ENCODE results near the gene ERICH4.
A peak's percentile ranks its signal among the peaks of the same experiment; 100 is the strongest.
"Not testable (repeated sequence)": the region's sequence is repeated elsewhere in the genome, so short reads cannot be mapped to it uniquely, and the experiment has no call there.

ERICH4 gene

GRCh38 chr19:41415154-41415571 is 27.8 kb upstream of the ERICH4 start:
- peak; percentile 49 for DNase-seq

GRCh38 chr19:41416194-41416674 is 26.7 kb upstream of the ERICH4 start:
- DNase-seq: no peak

GRCh38 chr19:41420101-41420880 is 22.7 kb upstream of the ERICH4 start:
- no peak for DNase-seq

GRCh38 chr19:41421314-41421713 is 21.6 kb upstream of the ERICH4 start:
- peak; percentile 72 for DNase-seq

GRCh38 chr19:41421973-41422372 is 21.0 kb upstream of the ERICH4 start:
- DNase-seq: no peak

DNA sequence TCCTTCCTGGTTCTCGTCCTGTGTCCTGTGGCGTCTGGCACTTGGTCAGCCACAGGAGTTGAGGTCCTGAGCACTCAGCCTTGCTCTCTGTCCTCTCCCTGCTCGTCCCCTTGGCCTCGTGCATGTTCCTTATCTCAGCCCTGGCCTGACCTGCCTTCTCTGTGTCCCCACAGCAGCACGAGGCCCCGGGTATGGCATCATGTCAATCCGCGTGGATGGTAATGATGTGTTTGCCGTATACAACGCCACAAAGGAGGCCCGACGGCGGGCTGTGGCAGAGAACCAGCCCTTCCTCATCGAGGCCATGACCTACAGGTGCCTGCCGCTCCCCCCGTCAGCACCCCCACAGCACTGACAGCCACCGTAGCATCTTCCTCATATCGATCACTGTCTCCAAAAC is 20.5 kb upstream of the ERICH4 start:
- no peak for DNase-seq

DNA sequence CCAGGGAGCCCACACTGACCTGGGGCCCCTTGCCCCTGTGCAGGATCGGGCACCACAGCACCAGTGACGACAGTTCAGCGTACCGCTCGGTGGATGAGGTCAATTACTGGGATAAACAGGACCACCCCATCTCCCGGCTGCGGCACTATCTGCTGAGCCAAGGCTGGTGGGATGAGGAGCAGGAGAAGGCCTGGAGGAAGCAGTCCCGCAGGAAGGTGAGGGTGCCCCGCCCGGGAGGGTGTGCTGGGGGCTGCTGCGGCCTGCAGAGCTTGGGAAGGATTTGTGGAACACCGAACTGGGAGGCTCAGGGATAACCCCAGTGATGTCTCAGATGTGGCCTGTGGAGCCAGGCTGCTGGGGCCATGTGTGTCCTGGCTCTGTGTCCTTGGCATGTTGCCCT is 20.0 kb upstream of the ERICH4 start:
- no peak for DNase-seq

DNA sequence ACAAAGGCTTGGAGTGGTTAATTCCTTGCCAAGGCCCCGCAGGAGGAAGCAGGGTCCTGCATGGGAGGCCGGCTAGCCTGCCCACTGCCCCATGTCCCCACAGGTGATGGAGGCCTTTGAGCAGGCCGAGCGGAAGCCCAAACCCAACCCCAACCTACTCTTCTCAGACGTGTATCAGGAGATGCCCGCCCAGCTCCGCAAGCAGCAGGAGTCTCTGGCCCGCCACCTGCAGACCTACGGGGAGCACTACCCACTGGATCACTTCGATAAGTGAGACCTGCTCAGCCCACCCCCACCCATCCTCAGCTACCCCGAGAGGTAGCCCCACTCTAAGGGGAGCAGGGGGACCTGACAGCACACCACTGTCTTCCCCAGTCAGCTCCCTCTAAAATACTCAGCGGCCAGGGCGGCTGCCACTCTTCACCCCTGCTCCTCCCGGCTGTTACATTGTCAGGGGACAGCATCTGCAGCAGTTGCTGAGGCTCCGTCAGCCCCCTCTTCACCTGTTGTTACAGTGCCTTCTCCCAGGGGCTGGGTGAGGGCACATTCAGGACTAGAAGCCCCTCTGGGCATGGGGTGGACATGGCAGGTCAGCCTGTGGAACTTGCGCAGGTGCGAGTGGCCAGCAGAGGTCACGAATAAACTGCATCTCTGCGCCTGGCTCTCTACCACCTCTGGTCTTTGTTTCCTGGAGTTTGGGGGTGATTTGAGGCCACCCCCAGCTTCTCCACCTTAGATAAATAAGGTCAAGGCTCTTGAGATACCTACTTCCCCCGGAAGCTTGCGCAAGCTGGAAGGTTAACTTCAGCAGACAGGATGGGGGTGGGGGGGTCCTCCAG is 18.4 kb upstream of the ERICH4 start:
- no peak for DNase-seq

DNA sequence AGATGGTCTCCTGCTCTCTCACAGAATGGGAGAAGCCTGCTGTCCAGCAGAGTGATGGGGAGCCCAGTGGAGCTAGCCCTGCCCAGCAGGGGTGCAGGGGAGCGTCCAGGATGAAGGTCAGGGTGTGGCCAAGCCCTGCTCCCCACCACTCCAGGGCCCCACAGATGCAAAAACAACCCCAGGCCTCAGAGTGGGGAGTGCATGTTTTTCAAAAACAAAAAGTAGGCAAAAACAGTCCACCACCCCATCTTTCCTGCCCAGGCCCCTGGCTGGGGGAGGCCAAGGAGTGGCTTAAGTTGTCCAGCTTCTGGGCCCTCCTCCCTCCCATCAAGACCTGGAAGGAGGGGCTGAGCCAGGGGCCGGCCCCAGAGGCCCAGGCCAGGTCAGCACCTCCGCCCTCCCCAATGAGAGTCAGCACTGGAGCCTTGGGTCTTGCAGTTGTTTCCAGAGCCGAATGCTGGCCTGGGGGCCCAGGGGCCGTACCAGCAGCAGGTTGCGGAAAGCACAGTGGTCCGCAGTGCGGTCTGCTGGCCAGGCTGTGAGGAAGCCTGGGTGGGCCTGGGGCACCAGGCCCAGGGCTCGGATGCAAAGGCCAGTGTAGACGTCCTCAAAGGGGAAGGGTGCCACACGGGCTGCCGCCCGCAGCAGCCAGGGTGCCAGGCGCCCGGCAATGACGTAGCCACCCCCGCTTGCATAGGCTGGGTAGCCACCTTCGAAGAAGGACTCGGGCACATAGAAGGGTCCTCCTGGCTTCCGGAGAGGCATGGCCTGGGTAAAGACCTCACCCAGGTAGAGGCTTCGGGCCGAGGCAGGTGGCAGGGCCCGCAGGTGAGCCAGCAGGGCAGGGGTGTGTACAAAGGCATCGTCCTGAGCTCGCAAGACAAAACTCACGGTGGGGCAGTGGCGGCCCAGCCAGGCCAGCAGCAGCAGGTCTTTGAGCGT is 17.5 kb upstream of the ERICH4 start:
- no peak for DNase-seq

DNA sequence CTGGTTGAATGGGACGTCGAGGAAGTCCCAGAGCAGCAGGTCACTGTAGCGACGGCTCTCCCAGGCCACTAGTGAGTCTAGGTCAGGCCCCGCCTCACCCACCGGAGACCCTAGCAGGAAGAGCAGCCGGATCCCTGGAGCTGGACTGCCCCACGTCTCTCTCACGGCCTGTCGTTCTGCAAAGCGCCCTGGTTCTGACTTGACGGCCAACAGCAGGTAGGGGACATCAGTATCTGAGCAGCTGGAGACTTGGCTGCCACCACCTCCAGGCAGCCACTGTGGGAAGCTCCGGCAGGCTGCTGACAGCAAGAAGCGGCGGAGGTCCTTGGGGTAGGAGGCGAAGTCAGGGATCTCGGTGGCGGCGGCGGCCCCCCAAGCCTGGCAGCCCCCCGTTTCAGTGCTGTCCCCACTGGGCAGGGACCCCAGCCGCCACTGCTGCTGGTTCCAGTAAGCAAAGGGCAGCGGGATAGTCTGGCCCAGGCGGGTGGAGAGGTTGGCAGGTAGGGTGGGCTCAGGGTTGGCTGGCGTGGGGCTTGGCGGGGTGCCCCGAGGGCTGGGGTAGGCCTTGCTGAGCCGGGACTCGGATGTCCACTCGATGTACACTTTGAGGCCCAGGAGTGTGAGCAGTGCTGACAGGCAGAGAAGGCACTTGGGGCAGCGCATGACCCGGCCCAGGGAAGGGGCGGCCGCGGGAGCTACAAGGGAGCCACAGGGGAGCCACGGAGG is 16.7 kb upstream of the ERICH4 start:
- no peak for DNase-seq

DNA sequence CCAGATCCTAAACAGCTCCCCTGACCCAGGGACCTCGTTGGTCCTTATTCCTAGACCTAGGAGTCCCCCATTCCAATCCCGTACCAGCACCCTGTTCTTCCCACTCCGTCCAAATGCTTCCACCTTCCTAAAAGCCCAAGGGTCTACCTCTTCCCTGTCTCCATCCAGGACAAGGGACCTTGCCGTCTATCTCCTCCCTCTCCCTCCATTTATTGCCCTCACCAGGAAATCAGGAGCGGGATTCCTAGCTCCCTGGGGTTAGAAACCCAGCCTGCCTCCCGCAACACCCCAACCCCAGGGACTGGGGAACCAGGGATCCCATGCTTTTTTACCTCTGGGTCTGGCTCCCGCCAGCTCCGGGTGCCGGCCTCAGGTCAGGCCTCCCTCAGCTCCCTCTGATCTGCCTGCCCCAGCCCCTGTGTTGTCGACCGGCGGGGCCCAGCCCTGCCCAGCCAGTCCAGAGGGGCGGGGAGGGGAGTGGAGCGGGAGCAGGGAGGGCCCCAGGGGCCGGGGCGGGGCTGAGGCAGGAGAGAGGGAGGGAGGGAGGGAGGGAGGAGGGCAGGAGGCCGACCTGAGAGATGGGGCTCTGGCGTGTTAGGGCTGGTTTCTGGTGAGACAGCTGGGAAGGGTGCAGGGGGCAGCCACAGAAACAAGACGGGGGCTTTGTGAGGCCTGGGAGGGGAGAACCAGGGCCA is 15.9 kb upstream of the ERICH4 start, which contains the start of gene B3GNT8:
TSS of gene B3GNT8 (minus strand) at position 423 of the 695 bp plus-strand sequence. CDS start 596 bp downstream, outside the sequence.
- peak; percentile 90 for DNase-seq

- DNase-seq: peak; percentile 48
These were observed 15.1 kb upstream of the ERICH4 start for GRCh38 chr19:41427647-41428480.

DNA sequence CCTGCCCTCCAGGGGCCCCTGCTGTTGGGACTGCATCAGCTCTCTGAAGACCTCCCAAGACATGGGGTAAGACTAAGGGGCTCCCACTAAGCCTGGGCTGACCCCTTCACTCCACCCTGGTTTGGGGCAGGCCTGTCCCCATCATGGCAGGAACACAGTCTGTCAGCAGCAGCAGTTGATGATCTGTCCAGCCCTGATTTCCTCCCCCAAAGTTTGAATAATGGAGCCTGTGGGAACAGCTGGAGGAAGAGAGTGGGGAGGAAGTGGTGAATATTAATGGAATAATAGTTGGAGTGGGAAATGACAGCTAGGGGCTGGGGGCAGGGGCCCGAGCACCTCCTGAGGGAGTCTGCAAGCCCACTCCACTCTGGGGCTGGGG is 14.5 kb upstream of the ERICH4 start:
- no peak for DNase-seq

- no peak for DNase-seq
These were observed 12.0 kb upstream of the ERICH4 start for GRCh38 chr19:41430922-41431321.

DNA sequence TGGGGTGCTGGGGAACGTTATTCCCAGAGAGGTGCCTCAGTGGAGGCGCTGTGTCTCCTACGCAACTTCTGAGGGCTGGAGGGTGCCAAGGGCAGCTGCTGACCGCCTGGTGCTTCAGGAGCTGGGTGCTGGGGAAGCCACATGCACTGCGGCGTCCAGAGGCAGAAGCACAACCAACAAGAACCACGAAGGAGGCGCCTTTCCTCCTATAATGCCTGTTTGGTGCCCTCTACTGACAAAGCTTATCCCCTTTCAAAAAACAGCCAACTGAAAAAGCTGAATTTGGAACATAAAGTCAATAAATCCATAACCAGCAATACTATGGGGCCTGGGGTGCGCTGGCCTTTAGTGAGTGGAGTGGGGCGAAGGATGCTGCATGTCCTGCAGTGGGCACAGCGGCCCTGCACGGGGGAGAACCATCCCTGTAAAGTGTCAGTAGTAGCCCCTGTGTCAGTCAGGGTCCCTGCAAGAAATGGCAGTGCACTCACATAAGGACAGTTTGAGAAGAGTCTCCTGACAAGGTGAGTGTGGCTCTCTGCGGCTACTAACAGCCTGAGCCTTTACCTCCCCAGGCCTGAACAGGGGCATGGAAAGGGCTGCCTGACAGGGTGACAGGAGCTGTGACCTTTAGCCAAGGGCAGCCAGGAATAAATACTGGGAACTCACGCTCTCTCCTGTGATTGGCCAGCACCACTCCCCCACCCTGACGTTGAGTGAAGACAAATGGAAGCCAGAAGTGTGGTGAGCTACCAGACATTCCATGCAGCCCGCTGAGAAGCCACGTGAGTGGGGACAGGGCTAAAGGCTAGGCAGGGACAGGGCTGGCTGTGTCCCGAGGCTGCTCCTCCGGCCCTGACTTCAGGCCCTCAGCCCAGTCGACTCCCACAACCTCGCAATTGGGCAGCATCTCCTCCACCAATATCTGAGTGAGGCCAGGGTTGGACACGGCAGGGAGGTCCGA is 11.2 kb upstream of the ERICH4 start:
- peak; percentile 7 for DNase-seq

GRCh38 chr19:41433171-41433570 is 9.8 kb upstream of the ERICH4 start:
- DNase-seq: no peak

- DNase-seq: no peak
These were observed 8.5 kb upstream of the ERICH4 start for GRCh38 chr19:41434450-41434849.

- not testable (repeated sequence) for DNase-seq
These were observed 7.6 kb upstream of the ERICH4 start for GRCh38 chr19:41435376-41435775.
